ENCODE results near the gene PCDHB6.

GRCh38 chr5:141180313-141180712, 30.5 kb downstream of the PCDHB6 start:
- no peak for TF ChIP-seq POLR2A (IDR thresholded peaks at IDR 0.05)
- no peak for TF ChIP-seq CTCF (IDR thresholded peaks at IDR 0.05)
- no peak for TF ChIP-seq EP300 (IDR thresholded peaks at IDR 0.05)
